K562 (cell line): ENCODE results near the gene MYO15B. TPM values are rescaled to one million over a fixed set of nuclear protein-coding genes. Genes with fewer than 3 reads are reported as not detected.

Experiments
- ATAC-seq: fragments of 200-7000 bp; cut with Tn5 transposase; 3 replicates; pipeline ENCODE4 v1.9.1; 2020; ENCODE audit warnings: moderate library complexity
- BruUV-seq: library from RNA; stranded (reverse); fragments of 400-500 nt; replicated peaks from 2 replicates; lab custom pipeline; 2021; lab: Mats Ljungman, UMichigan
- CTCF ChIA-PET: fragments of 300-600 bp; formaldehyde crosslinking; extraction: SDS; loops from one replicate; lab custom pipeline; 2021; ENCODE audit warnings: low intra/inter-chr PET ratio; lab: Yijun Ruan, JAX
- POLR2A ChIA-PET: fragments of 300-600, 350-650 bp; sonication (Branson Sonifier 250); formaldehyde crosslinking; extraction: SDS; loops from one replicate; lab custom pipeline; 2021; ENCODE audit warnings: antibody characterized with exemption, inconsistent platforms; lab: Yijun Ruan, JAX
- DNase-seq, 4 experiments: peaks; one replicate each; pipeline versions ENCODE4 v3.0.0 to v3.0.0-alpha.2; 2011 to 2018; ENCODE audit warnings: low spot score in 3 of 4, mixed read lengths in 3 of 4; ENCODE audit errors: extremely low read depth in 1 of 4
- FAIRE-seq: peaks from 2 replicates; lab custom pipeline; 2011; peaks lifted over from hg19 to GRCh38; lab: Jason Lieb, UNC
- H2AFZ ChIP-seq: 2 replicates; pipeline ENCODE4 v1.6.0; 2011; ENCODE audit warnings: low read depth, low read length, control low read depth, inconsistent platforms
- H3K27ac ChIP-seq: fragments of 200-600 bp; 3 replicates; pipeline ENCODE4 v1.8.0; 2011; ENCODE audit warnings: low read depth, mild to moderate bottlenecking, control low read depth, inconsistent platforms, low read length, moderate library complexity, mixed read lengths; ENCODE audit errors: extremely low read depth
- H3K27me3 ChIP-seq, 2 experiments: fragments of 300-600 bp in 1 of 2; 2 replicates in 1 of 2; 3 replicates in 1 of 2; pipeline versions ENCODE4 v1.6.0 to v1.8.0; 2011; ENCODE audit warnings: inconsistent platforms in 2 of 2, low read length in 2 of 2, mild to moderate bottlenecking in 1 of 2, mixed read lengths in 1 of 2, moderate library complexity in 1 of 2; ENCODE audit not compliant: control insufficient read depth in 2 of 2, insufficient read depth in 2 of 2
- H3K36me3 ChIP-seq: fragments of 300-600 bp; 3 replicates; pipeline ENCODE4 v1.8.0; 2011; ENCODE audit warnings: mild to moderate bottlenecking, low read length, inconsistent platforms; ENCODE audit not compliant: control insufficient read depth, insufficient read depth
- H3K4me1 ChIP-seq, 2 experiments: fragments of 200-600 bp in 1 of 2; replicated peaks in 1 of 2; 2 replicates in 1 of 2; 3 replicates in 1 of 2; pipeline versions ENCODE4 v1.5.1 to v1.8.0; 2011; ENCODE audit warnings: inconsistent platforms in 2 of 2, low read length in 2 of 2, mild to moderate bottlenecking in 1 of 2, mixed read lengths in 1 of 2, moderate library complexity in 1 of 2; ENCODE audit not compliant: control insufficient read depth in 2 of 2, insufficient read depth in 2 of 2
- H3K4me2 ChIP-seq: 2 replicates; pipeline ENCODE4 v1.6.1; 2011; ENCODE audit warnings: low read length, control low read depth, inconsistent platforms, mixed read lengths; ENCODE audit not compliant: insufficient read depth
- H3K4me3 ChIP-seq: fragments of 200-600 bp; sonication (generic), shearing (Covaris generic); 2 replicates; pipeline ENCODE4 v1.5.1; 2016; ENCODE audit warnings: control low read depth, inconsistent platforms
- H3K79me2 ChIP-seq: fragments of 200-600 bp; 3 replicates; pipeline ENCODE4 v1.8.0; 2011; ENCODE audit warnings: low read length, inconsistent platforms; ENCODE audit not compliant: control insufficient read depth, insufficient read depth
- H3K9ac ChIP-seq, 2 experiments: 2 replicates each; pipeline versions ENCODE4 v1.6.0 to v1.6.1; 2011; ENCODE audit warnings: low read depth in 2 of 2, low read length in 2 of 2, control low read depth in 1 of 2, inconsistent platforms in 1 of 2, mild to moderate bottlenecking in 1 of 2, mixed read lengths in 1 of 2; ENCODE audit not compliant: insufficient read depth in 1 of 2
- H3K9me1 ChIP-seq: one replicate; pipeline ENCODE4 v1.6.0; 2011; ENCODE audit warnings: inconsistent platforms, mild to moderate bottlenecking, low read length, moderate library complexity; ENCODE audit not compliant: control insufficient read depth, insufficient read depth
- H3K9me3 ChIP-seq: replicated peaks from 2 replicates; pipeline ENCODE4 v1.5.1; 2011; ENCODE audit warnings: low read depth, low read length, inconsistent platforms; ENCODE audit not compliant: control insufficient read depth, insufficient read depth
- H4K20me1 ChIP-seq: replicated peaks from 2 replicates; pipeline ENCODE4 v1.6.1; 2011; ENCODE audit warnings: low read length, inconsistent platforms, mixed read lengths; ENCODE audit not compliant: control insufficient read depth, insufficient read depth
- ELF4 ChIP-seq: fragments of 450-650 bp; formaldehyde crosslinking; IDR thresholded peaks from 2 replicates; pipeline ENCODE4 v1.4.0; 2022; ENCODE audit warnings: missing genetic modification characterization
- HDAC6 ChIP-seq: IDR thresholded peaks from 2 replicates; pipeline ENCODE4 v1.6.1; 2012; ENCODE audit warnings: low read depth, mild to moderate bottlenecking, control low read depth, inconsistent platforms, low read length, moderate library complexity
- MEF2A ChIP-seq: IDR thresholded peaks from 2 replicates; pipeline ENCODE4 v1.6.1; 2011; ENCODE audit warnings: low read depth, mild to moderate bottlenecking, low read length, moderate library complexity; ENCODE audit not compliant: control insufficient read depth
- PHF20 ChIP-seq: fragments of 450-650 bp; IDR thresholded peaks from 2 replicates; pipeline ENCODE4 v1.6.1; 2018; ENCODE audit not compliant: partially characterized antibody
- RBM15 ChIP-seq: fragments of 200-400 bp; formaldehyde crosslinking; IDR thresholded peaks from 2 replicates; pipeline ENCODE4 v1.6.1; 2018; ENCODE audit warnings: mild to moderate bottlenecking, low read length, moderate library complexity; ENCODE audit not compliant: insufficient read depth
- SLC30A9 ChIP-seq: fragments of 250-450 bp; sonication (Bioruptor Pico); IDR thresholded peaks from 2 replicates; pipeline ENCODE4 v1.8.0; 2022; ENCODE audit warnings: mild to moderate bottlenecking, moderate library complexity
- STAT5A ChIP-seq: IDR thresholded peaks from 2 replicates; pipeline ENCODE4 v1.6.1; 2012; ENCODE audit warnings: low read length, inconsistent platforms, borderline replicate concordance
- ZNF184 ChIP-seq: sonication (generic); formaldehyde crosslinking; IDR thresholded peaks from 2 replicates; pipeline ENCODE4 v1.5.0; 2020; ENCODE audit warnings: missing genetic modification reagents
- ZNF445 ChIP-seq: fragments of 250-450 bp; sonication (Bioruptor Pico); IDR thresholded peaks from 2 replicates; pipeline ENCODE4 v1.4.0; 2020; ENCODE audit warnings: low read depth, mild to moderate bottlenecking, moderate library complexity
- WGBS: fragments of 100-300 bp; shearing (Covaris generic); methylation state at CpG from one replicate; pipeline ENCODE4 v1.1.6; 2016; ENCODE audit warnings: low coverage, mixed read lengths; ENCODE audit not compliant: insufficient coverage; ENCODE audit errors: missing lambda C conversion rate; 5-methylcytosine and 5-hydroxymethylcytosine counted together
- in situ Hi-C: fragments of 300-500 bp; cut with MboI; formaldehyde crosslinking; loops from 4 replicates; pipeline ENCODE4 v1.15.0; 2018; ENCODE audit warnings: inconsistent platforms, mixed read lengths
- intact Hi-C: fragments of 100-400 bp; cut with micrococcal nuclease; formaldehyde crosslinking; loops from 2 replicates; pipeline ENCODE4 v1.14.2; 2022
- polyA plus RNA-seq, 8 experiments: library from polyadenylated mRNA; depleted of rRNA in 4 of 8; stranded (reverse) in 5 of 8; unstranded in 3 of 8; fragments of >200 nt; fragmentation: Nextera tagmentation in 2 of 8; fragmentation: Illumina TruSeq in 1 of 8; extraction: Ambion mirVana in 2 of 8; extraction: Trizol in 1 of 8; gene quantifications; 2 replicates each; pipeline versions ENCODE4 v1.2.1 to v1.2.3, GENCODE V29; 2011 to 2014; ENCODE audit warnings: inconsistent platforms in 1 of 8, missing spikeins in 1 of 8
- total RNA-seq, 7 experiments: library from RNA; depleted of rRNA in 6 of 7; stranded (reverse); fragments of >200 nt in 6 of 7; fragmentation: Illumina TruSeq in 2 of 7; extraction: Trizol in 2 of 7; gene quantifications; 2 replicates each; pipeline versions ENCODE4 v1.2.1 to v1.2.3, GENCODE V29; 2011 to 2021; ENCODE audit warnings: low replicate concordance in 1 of 7
- TF ChIP-seq, protein P1 (sequence below): sonication (generic); formaldehyde crosslinking; IDR thresholded peaks from 2 replicates; pipeline ENCODE4 v1.8.1; 2023; ENCODE audit warnings: missing genetic modification reagents, mild to moderate bottlenecking, borderline replicate concordance
- TF ChIP-seq, protein P2 (sequence below): sonication (generic); IDR thresholded peaks from 2 replicates; pipeline ENCODE4 v1.6.1; 2016

MYO15B gene
- total and polyA plus RNA-seq, 9 of the 15 experiments (the other 6 are each of a cell fraction or from before 2014, with no cell fraction given): 0.05 to 3.1 (median 0.83) TPM; not detected in 2

DNA sequence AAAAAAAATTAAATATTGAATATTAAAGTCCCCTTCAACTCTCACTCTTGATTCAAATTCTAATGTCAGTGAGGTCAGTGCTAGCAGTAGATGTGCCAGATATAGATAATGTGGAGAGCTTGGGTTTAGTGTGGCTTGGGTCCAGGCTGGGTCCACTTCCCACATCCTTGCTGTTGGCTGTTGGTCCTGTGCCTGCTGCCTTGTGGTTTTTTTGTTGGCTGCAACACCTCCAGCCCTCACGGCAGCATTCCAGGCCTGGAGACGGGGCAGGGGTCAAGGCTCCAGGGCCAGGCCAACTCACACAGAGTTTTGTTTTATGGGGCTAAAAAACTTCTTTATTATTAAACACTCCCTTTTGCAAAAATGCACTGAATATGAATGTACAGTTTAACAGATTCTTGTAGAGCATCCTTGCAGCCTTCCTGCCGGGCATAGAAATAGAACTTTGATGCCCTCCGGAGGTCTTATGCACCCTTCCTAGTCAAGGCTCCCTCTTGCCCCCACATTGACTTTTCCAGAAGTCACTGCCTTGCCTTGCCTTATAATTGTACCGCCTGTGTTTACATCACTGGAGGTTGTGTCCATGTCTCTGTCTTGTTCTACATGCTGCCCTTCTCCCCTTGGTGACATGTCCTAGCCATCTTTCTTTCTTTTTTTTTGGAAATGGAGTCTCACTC lies 25.5 kb upstream of the MYO15B start:
- POLR2A ChIA-PET: no interaction called here
- H3K36me3 ChIP-seq: peaks cover 13% of the 10 kb centered on the region; the same call in 1 of the 3 replicates
- no TSS peak for BruUV-seq
- TF ChIP-seq MEF2A: no peak
- no peak for TF ChIP-seq STAT5A
- TF ChIP-seq, protein P1, sequence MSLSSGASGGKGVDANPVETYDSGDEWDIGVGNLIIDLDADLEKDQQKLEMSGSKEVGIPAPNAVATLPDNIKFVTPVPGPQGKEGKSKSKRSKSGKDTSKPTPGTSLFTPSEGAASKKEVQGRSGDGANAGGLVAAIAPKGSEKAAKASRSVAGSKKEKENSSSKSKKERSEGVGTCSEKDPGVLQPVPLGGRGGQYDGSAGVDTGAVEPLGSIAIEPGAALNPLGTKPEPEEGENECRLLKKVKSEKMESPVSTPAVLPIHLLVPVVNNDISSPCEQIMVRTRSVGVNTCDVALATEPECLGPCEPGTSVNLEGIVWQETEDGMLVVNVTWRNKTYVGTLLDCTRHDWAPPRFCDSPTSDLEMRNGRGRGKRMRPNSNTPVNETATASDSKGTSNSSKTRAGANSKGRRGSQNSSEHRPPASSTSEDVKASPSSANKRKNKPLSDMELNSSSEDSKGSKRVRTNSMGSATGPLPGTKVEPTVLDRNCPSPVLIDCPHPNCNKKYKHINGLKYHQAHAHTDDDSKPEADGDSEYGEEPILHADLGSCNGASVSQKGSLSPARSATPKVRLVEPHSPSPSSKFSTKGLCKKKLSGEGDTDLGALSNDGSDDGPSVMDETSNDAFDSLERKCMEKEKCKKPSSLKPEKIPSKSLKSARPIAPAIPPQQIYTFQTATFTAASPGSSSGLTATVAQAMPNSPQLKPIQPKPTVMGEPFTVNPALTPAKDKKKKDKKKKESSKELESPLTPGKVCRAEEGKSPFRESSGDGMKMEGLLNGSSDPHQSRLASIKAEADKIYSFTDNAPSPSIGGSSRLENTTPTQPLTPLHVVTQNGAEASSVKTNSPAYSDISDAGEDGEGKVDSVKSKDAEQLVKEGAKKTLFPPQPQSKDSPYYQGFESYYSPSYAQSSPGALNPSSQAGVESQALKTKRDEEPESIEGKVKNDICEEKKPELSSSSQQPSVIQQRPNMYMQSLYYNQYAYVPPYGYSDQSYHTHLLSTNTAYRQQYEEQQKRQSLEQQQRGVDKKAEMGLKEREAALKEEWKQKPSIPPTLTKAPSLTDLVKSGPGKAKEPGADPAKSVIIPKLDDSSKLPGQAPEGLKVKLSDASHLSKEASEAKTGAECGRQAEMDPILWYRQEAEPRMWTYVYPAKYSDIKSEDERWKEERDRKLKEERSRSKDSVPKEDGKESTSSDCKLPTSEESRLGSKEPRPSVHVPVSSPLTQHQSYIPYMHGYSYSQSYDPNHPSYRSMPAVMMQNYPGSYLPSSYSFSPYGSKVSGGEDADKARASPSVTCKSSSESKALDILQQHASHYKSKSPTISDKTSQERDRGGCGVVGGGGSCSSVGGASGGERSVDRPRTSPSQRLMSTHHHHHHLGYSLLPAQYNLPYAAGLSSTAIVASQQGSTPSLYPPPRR (CRISPR knock-in tag): no peak
- no peak for TF ChIP-seq RBM15
- no peak for TF ChIP-seq HDAC6
- no peak for TF ChIP-seq PHF20
- no peak for TF ChIP-seq SLC30A9 (CRISPR knock-in tag)
- no peak for TF ChIP-seq ZNF184 (CRISPR knock-in tag)
- TF ChIP-seq, protein P2, sequence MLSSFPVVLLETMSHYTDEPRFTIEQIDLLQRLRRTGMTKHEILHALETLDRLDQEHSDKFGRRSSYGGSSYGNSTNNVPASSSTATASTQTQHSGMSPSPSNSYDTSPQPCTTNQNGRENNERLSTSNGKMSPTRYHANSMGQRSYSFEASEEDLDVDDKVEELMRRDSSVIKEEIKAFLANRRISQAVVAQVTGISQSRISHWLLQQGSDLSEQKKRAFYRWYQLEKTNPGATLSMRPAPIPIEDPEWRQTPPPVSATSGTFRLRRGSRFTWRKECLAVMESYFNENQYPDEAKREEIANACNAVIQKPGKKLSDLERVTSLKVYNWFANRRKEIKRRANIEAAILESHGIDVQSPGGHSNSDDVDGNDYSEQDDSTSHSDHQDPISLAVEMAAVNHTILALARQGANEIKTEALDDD: no peak
- TF ChIP-seq ZNF445: no peak
- no peak for TF ChIP-seq ELF4 (CRISPR knock-in tag)

More for the DNA sequence above, 25.5 kb upstream of the MYO15B start:
- intact Hi-C loops (no loop called here), in situ Hi-C loops (no loop called here)
- FAIRE-seq (no peak), ATAC-seq (no peak), DNase-seq (no peak)
- no peak overlapping the region for H3K27ac ChIP-seq
- no peaks in the 10 kb centered on the region for H3K79me2 ChIP-seq
- H3K9me3 ChIP-seq: no peaks in the 10 kb centered on the region
- H3K27me3 ChIP-seq: no peaks in the 10 kb centered on the region
- H3K9me1 ChIP-seq: peaks cover 3% of the 10 kb centered on the region
- peaks cover 10 to 32% of the 10 kb centered on the region in 2 experiments for H3K4me1 ChIP-seq
- H2AFZ ChIP-seq: no peak overlapping the region
- WGBS: 50% methylated on average over 5 of the region's 5 CpGs
- H4K20me1 ChIP-seq: no peaks in the 10 kb centered on the region
- no peak overlapping the region for H3K4me3 ChIP-seq
- CTCF ChIA-PET: no interaction called here
- H3K4me2 ChIP-seq: no peak overlapping the region
- no peak overlapping the region for H3K9ac ChIP-seq
